GM18873 (cell line): Measurements from ENCODE around the gene TMTC4.

Experiments
- ATAC-seq: cut with Tn5 transposase; IDR thresholded peaks from one replicate; pipeline ENCODE4 v1.9.1; 2021; ENCODE audit warnings: mild to moderate bottlenecking, moderate library complexity, moderate number of reproducible peaks; ENCODE audit not compliant: unreplicated experiment, low FRiP score

Gene TMTC4

DNA sequence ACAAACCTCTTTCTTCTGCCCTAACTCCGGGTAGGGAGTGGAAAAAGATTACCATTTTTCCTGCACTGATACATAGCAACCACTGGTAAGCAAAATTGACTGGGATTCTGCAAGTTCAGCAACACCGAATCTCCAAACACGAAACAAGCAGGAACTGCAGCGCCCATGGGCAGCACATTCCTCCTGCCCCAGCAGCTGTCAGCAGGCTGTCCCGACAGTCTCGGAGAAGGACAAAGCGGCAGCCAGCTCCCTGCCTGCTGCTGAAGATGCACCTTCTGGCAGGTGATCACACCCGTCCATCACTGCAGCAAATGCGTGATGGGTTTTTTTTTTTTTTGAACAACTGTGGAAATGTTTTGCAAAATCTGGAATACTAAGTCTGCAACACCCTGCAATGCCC lies 6.7 kb downstream of the TMTC4 start:
- no peak for ATAC-seq

DNA sequence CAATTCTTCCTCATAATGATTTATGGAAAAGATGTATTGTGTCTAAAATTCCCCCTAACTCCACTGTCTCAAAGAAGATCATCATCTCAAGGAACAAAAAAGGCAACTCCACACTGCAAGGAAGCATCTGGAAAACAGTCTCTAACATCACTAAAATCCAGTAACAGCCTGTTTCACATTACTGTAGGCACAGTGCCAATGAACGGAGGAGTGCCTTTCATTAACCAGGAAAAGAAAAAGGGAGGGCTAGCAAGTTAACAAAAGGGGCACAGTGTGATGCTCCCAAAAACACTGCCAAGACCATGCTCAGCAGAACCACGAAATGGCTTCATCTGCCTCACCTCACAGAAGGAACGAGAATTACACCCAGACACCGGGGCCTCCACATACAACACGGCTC lies 8.5 kb downstream of the TMTC4 start:
- no peak for ATAC-seq

DNA sequence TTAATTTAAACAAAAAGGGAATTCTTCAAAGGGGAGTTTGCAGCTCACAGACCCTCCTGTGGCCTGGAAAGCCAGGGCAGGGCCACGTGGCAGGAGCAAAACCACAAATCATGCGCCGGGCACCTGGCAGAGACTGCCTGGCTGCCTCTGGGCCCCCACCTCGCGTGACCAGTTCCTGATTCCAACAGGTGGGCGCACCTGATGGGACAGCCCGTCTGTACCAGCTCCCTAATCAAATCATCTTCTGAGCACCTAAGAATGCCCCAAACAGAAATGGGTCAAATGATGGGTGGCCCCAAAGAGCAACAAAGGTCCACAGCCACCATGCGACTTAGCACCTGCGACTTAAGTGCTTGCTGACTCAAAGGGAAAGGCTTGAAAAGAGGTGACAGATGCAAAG lies 9.2 kb downstream of the TMTC4 start:
- ATAC-seq, result no peak

DNA sequence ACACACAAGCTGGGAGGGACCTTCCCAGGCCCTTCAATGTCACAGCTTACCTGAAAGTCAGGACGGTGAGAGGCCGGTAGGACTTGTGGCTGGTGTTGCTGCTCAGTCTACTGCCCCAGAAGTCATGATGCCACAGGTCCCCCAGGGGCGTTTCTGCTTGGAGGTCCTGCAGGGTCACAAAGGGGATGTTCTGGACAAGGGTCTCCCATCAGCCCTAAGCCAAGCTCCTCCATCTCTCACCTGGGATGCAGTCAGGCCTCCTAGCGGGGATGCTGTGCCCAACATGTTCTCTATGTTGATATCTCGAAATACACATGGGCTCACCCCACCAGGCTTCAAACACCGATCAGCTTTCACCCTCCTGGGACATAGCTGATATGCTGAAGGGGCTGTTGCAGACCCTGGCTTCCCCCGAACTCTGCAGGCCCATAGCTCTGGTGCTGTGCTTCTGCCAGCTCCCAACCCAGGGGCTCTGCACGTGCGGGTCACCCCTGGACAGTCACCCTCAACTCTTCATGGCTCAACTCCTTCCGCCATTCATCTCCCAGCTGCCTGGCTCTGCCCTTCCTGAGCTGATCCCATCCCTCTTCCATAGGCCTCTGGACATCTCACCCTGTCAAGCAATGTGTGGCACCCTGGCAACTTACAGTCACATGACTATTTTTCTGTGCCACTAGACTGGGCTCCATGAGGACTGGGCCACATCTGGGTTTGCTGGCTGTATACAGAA lies 10.3 kb downstream of the TMTC4 start:
- ATAC-seq, result no peak

DNA sequence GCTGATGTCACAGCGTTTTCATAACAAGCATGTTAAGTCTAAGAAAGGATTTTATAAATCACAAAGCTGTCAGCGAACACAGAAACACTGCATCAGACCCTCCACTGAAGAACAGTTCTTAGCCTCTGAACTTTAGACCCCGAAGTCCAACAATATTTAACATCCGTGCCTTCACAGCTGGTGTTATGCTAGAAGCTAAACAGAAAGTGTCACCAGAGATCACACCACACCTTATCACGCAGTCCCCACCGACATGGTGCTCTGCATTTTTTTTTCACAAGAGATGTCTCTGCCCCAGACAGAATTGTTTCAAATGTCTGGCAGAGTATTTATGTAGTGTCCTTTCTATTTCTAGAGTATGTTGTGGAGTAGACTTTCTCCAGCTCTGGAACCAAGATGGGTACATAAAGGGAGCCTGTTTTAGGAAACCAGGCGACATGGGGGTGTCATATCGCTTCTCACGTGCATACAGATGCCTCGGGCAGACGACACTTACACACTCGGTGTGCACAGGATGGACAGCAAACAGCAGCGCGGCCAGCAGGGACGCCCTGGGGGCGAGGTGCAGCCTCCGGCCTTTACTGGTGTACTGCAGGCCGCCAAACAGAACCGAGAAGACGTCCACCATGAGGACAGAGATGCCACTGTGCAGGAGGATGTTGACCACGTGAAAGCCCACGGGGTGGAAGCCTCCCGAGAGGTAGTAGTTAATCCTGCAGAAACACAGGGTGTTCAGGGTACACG lies 12.0 kb downstream of the TMTC4 start:
- ATAC-seq, result no peak

DNA sequence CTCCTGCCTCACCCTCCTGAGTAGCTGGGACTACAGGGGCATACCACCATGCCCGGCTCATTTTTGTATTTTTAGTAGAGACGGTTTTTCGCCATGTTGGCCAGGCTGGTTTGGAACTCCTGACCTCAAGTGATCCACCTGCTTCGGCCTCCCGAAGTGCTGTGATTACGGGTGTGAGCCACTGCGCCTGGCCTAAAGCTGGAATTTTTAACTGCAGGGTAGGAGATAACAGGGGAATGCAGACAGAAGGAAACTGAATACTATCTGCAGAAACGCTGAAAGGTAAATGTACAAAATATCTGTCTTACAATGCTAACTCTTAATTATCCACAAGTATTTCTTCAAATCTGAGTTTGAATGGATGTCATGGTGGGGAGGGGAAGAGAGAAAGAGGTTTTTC lies 13.8 kb downstream of the TMTC4 start:
- ATAC-seq, result no peak

DNA sequence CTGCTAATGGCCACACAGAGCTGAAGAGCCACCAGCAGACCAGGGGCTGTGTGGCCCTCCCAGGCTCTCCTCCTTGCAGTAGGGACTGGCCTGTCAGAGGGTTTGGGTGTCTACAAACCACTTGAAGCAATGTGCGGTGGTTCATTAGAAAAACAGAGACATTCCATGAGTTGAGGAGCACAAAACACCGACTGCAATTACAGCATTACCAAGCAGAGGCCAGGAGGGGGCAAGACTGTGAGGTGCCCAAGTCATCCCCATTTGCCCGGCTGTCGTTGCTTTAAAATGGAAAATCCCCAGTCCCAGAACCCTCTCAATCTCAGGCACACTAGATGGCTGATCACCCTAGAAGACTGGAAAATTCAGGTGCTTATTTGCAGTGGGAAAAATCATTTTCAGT lies 15.0 kb downstream of the TMTC4 start:
- ATAC-seq, result no peak

DNA sequence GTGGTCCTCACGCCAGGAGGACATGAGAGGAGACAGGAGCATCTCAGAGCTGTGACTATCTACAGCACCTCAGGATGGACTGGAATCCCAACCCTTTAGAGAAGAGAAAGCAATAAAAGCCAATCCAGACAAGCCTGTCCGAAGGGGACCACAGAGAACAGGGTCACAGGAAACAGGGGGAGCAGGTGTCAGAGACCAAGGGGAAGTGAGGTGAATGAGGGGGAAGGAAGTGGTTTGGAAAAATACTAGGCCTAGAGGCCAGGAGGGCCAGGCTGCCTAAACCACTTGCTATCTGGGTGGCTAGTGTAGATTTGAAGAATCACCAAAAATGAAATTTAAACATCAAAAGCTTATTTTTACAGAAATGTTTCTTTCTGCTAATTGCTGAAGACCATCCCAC lies 16.2 kb downstream of the TMTC4 start:
- ATAC-seq, result peak; percentile 67

DNA sequence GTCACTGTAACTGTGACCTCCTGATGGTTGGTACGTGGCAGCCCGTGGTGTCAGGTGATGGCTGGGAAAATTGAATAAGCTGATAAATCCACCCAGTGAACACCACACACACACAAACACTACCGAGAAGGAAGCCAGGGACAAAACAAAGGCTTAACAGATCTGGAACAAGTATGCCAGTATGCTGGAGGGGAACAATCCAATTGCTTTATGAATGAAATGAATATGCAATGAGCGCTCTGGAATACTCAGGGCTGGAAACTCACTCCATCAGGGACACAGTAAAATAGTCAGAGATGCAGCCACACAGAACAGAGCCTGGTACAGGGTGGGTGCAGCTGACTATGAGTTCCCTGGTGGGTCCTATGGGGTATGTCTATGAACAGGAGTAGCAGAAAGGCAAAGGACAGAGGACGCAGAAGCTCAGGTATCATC lies 16.7 kb downstream of the TMTC4 start:
- ATAC-seq, result peak; percentile 17

DNA sequence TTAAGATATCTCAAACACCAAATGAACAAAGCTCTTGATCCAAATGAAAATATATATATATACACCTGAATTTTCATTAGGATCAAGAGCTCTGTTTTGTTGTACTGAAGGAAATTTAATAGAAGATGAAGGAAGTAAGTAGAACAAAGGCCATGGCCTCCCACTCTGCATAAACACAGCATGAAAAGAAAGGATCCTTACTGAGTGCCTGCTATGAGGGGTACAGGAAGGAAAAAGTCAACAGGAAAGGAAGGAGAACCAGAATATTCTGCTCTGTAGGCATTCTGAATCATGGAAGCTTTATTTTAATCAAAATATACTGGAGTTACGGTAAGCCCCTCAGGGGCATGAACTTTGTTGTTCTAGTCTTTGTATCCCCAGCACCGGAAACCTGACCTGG lies 22.1 kb downstream of the TMTC4 start:
- ATAC-seq, result no peak

DNA sequence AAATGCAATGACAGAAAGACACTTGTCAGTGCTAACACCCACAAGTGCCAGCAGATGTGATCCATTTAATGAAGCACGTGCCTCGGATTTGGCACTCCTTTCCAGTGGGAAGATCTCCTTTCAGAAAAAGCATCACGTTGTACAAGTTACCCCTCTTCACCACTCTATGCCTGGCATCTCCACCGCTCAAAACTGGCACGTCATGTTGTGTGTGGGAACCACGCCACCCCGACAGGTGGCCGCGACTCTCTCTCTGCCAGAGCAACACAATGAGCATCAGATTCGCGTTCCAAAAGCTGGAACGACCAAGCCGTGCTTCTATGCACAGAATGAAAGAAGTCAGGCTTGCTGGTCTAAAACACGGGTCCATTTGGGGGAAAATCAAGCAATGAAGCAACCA lies 24.3 kb downstream of the TMTC4 start:
- ATAC-seq, result no peak

DNA sequence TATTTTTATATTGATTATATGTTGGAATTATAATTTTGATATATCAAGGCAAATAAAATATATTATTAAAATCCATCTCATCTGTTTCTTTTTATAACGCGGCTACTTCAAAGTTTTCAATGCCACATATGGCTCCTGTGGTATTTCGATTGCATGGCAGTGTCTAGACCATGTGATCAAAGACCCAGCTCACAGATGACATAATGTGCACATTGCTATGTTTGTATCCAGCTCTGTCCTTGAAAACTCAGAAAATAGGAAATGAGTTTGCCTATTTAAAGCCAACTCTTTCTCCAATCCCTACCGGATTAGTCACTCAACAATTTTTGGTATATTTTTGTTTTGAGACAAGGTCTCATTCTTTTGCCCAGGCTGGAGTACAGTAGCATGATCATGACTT lies 26.2 kb downstream of the TMTC4 start:
- ATAC-seq, result no peak

DNA sequence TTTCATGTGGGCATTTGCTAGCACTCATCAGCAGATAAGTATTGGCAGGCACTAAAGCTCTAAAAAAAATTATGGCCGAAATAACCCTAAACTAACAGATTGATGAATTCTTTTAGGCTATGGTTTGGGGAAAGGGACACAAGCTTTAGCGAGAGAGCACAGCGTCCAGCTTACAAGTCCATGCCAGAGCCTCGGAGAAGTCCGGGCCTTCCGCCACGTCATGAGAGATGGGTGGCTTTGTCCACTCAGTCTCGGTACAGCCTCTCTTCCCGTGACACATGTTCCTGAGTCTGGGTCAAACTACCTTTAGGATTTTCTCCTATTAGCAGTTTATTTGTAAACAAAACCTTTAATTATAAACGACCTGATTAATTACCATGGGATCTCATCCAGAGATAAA lies 27.7 kb downstream of the TMTC4 start:
- ATAC-seq, result no peak

DNA sequence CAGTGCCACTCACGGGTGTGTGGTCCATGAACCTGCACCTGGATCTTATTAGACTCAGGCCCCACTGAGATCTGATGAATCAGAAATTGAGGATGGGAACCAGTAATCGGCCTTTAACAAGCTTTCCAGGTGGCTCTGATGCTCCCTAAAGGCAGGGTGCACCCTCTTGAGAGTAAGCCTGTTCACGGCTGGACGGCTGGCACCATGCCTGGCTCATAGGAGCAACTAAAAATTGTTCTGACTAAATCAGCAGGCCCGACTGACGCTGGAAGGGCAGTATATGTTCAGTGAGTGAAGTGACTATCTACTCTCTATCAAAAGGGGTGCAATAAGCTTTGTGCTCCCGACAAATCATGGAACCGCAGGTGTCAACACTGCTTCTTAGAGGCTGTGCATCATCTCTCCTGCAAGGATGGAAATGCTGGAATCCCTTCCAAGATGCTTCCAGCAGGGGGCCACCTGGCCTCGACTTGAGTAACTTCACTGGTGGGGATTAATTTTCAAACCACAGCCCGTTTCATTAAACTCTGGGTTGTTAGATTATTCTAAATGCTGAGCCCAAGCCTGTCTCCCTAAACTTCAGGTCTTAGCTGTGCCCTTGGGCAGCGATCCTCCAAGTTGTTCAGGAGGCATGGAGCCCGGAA lies 28.4 kb downstream of the TMTC4 start:
- ATAC-seq, result no peak

DNA sequence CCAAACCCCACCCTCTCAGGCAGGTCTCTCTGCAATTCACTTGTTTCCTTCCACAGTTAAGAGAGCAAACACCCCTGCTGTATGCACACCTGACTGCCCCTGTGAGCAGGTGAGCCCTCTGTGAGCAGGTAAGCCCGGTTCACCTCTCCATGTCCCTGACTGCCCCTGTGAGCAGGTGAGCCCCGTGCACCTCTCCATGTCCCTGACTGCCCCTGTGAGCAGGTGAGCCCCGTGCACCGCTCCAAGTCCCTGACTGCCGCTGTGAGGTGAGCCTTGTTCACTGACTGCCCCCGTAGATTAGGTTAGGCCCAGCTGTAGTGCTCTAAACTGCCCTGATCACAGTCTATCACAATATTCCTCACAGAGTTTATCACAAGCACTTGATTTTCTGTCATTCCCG lies 29.2 kb downstream of the TMTC4 start:
- ATAC-seq, result no peak

DNA sequence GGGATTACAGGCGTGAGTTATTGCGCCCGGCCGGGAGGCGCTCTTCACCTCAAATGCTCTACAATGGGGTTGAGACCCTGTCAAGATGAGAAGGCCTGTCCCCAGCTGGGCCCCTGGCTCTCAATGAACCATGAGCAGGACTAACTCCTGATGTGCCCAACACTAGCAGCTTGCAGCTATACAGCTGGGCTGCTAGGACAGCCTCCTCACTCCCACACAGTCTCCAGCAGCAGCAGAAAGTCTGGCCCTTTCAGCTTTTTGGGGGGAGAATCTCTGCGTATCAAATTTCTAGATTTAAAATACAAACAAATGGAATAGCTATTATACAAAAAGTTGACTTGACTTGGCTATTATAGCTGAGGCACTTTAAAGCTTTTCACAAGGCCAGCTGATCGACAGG lies 30.2 kb downstream of the TMTC4 start:
- no peak for ATAC-seq

DNA sequence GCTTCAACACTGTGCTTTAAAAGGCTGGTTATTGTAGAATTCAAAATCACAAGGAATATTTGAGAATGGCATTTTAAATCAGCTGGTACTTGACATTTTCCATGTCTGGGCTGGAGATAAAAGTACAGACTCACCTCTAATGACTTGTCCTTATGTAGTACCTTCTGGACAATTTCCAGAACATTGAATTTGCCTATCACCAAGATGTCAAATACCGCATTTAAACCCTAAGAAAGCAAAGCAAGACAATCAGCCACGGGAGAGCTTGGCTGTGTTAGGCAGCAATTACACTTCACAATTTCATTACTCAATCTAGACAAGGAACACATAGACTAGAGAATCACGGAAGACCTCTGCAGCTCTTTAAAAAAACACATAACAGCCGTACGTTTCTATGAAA lies 36.8 kb downstream of the TMTC4 start:
- ATAC-seq, result no peak

DNA sequence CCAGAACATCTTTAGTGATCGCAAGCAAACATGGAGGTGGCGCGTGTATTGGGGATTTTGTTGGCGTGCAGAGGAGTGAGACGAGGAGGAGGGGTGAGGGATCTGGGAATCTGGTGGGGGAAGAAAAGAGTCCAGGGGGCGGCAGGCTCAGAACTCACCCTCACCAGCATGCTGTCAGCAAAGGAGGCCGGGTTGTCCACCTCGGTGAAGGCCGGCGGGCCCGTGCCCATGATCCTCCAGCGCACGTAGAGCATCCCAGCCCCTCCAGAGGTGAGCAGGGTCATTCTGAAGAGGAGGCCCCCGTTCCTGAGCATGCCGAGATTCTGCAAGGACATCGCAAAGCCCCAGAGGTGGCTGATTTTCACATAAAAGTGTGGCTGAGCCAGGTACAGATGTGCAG lies 37.2 kb downstream of the TMTC4 start:
- no peak for ATAC-seq

DNA sequence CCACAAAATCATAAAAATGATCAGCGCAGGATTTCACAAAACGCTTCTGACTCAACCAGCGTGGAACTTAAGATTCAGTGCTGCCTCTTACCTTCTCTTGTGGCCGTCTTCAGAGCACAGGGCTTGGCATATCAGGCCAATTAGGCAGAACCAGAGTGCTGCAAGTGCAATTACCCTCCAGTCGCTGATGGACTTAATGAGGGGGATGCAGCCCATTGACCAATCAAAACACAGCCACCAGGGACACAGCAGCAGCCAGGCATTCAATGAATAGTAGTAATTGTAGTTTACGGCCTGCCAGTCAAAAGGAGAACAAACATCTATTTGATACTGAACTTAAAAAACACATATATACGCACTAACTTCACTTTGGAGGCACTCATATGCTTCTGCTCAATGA lies 38.2 kb downstream of the TMTC4 start:
- ATAC-seq, result no peak

DNA sequence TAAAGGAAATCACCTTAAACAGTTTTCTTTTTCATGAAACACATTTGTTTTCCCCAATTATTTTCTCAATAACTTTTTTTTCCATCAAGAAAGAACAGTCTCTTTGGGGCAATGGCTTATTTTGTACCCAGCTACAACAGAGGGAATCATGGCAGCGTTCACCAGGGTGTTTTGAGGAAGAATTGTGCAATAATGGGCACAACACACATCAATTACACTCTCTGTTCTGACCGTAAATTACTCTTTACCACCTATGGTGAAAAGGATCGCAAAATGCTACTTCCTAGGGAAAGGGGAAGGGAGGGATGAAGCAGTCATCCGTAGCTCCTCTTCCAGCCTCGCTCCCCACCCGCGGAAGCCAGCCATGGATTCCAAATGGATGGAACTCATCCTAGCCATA lies 38.6 kb downstream of the TMTC4 start:
- ATAC-seq, result no peak

DNA sequence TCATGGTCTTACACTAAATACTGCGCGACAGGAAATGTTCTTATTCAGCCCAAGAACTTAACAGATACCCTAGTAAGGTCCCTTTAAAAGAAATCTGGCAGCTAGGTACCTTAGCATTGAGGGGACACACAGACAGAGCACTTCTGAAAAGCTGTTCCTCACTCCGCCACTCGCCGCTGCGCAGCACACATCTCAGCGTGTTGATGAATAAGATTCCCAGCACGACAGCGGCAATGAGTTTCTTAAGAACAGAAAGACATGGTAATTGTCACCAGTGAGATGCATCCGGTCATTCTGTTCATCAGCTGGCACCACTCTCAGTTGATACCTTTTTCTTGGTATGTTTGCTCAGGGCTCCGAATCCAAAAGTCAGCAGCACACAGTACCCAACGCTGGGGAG lies 39.9 kb downstream of the TMTC4 start:
- no peak for ATAC-seq

DNA sequence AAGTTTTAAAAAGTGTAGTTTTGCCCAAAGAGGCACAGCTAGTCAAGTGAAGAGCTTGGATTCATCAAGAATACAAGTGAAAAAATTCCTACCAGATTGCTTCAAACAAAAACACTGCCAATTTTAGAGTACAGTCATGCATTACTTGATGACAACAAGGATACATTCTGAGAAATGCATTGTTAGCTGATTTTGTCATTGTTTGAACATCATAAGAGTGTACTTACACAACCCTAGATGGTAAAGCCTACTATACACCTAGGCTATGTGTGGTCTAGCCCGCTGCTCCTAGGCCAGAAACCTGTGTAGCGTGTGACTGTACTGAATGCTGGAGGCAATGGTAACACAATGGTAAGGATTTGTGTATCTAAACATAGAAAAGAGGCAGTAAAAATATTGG lies 41.1 kb downstream of the TMTC4 start:
- ATAC-seq, result no peak
